HG03097 (cell line): ENCODE measurements around the gene DTNBP1.

Experiments used
- ATAC-seq: cut with Tn5 transposase; IDR thresholded peaks from one replicate; pipeline ENCODE4 v1.9.1; 2021; ENCODE audit not compliant: unreplicated experiment, low FRiP score

DTNBP1 gene

GRCh38 chr6:15662326-15663129 is at the start of gene DTNBP1:
TSS of gene DTNBP1 (minus strand) at chr6:15663028. CDS start at chr6:15662869, 159 bp downstream.
- peak; percentile 57 for ATAC-seq

- no peak for ATAC-seq
Observed at GRCh38 chr6:15709651-15710269, 46.9 kb upstream of the DTNBP1 start.

GRCh38 chr6:15708231-15708630 is 45.4 kb upstream of the DTNBP1 start:
- no peak for ATAC-seq

GRCh38 chr6:15705981-15706380 is 43.2 kb upstream of the DTNBP1 start:
- no peak for ATAC-seq

- ATAC-seq, result no peak
Observed at GRCh38 chr6:15698471-15698870, 35.6 kb upstream of the DTNBP1 start.

GRCh38 chr6:15697895-15698294 is 35.1 kb upstream of the DTNBP1 start:
- no peak for ATAC-seq

GRCh38 chr6:15691250-15691869 is 28.5 kb upstream of the DTNBP1 start:
- peak; percentile 93 for ATAC-seq

- no peak for ATAC-seq
Observed at GRCh38 chr6:15690510-15690909, 27.7 kb upstream of the DTNBP1 start.

GRCh38 chr6:15689586-15690482 is 27.0 kb upstream of the DTNBP1 start:
- no peak for ATAC-seq

- no peak for ATAC-seq
Observed at GRCh38 chr6:15685619-15686018, 22.8 kb upstream of the DTNBP1 start.

GRCh38 chr6:15682965-15683822 is 20.4 kb upstream of the DTNBP1 start:
- no peak for ATAC-seq

GRCh38 chr6:15681946-15682345 is 19.1 kb upstream of the DTNBP1 start:
- ATAC-seq, result no peak

GRCh38 chr6:15678514-15678913 is 15.7 kb upstream of the DTNBP1 start:
- ATAC-seq, result no peak

GRCh38 chr6:15677822-15678221 is 15.0 kb upstream of the DTNBP1 start:
- ATAC-seq, result no peak

GRCh38 chr6:15675536-15676220 is 12.8 kb upstream of the DTNBP1 start:
- ATAC-seq, result no peak

- ATAC-seq, result no peak
Observed at GRCh38 chr6:15674690-15675386, 12.0 kb upstream of the DTNBP1 start.

- no peak for ATAC-seq
Observed at GRCh38 chr6:15673666-15674065, 10.8 kb upstream of the DTNBP1 start.

- no peak for ATAC-seq
Observed at GRCh38 chr6:15672818-15673217, 10.0 kb upstream of the DTNBP1 start.

GRCh38 chr6:15672291-15672690 is 9.5 kb upstream of the DTNBP1 start:
- no peak for ATAC-seq
